Stromal cell of bone marrow (primary cell): ENCODE data around the gene CYYR1.
"Not testable (repeated sequence)": the region's sequence is repeated elsewhere in the genome, so short reads cannot be mapped to it uniquely, and the experiment has no call there.

ENCODE experiments used
- DNase-seq: peaks from one replicate; pipeline ENCODE4 v3.0.0-alpha.2; 2012; ENCODE audit warnings: low read depth

The CYYR1 gene

GRCh38 chr21:26489781-26490180 is 83.3 kb downstream of the CYYR1 start:
- no peak for DNase-seq

- no peak for DNase-seq
Measured at GRCh38 chr21:26487981-26488480, 85.1 kb downstream of the CYYR1 start.

GRCh38 chr21:26473471-26473870 is 99.6 kb downstream of the CYYR1 start:
- no peak for DNase-seq

- no peak for DNase-seq
Measured at GRCh38 chr21:26471099-26471471, 102.0 kb downstream of the CYYR1 start.

- DNase-seq: no peak
Measured at GRCh38 chr21:26470351-26471098, 102.6 kb downstream of the CYYR1 start.

- peak; percentile 95 for DNase-seq
Measured at GRCh38 chr21:26469789-26470188, 103.3 kb downstream of the CYYR1 start.

GRCh38 chr21:26465916-26466315 is 107.2 kb downstream of the CYYR1 start:
- no peak for DNase-seq

GRCh38 chr21:26461500-26461899 is 111.6 kb downstream of the CYYR1 start:
- no peak for DNase-seq

- DNase-seq: no peak
Measured at GRCh38 chr21:26460621-26461020, 112.5 kb downstream of the CYYR1 start.

- not testable (repeated sequence) for DNase-seq
Measured at GRCh38 chr21:26458854-26459253, 114.2 kb downstream of the CYYR1 start.

- no peak for DNase-seq
Measured at GRCh38 chr21:26457817-26458216, 115.3 kb downstream of the CYYR1 start.

GRCh38 chr21:26453267-26453666 is 119.8 kb downstream of the CYYR1 start:
- DNase-seq: no peak

GRCh38 chr21:26451081-26451740 is 121.9 kb downstream of the CYYR1 start:
- DNase-seq: no peak

GRCh38 chr21:26449161-26449560 is 123.9 kb downstream of the CYYR1 start:
- DNase-seq: peak; percentile 61

- no peak for DNase-seq
Measured at GRCh38 chr21:26448751-26449150, 124.3 kb downstream of the CYYR1 start.

GRCh38 chr21:26447932-26448475 is 125.1 kb downstream of the CYYR1 start:
- no peak for DNase-seq

- peak; percentile 33 for DNase-seq
Measured at GRCh38 chr21:26445440-26445839, 127.6 kb downstream of the CYYR1 start.

GRCh38 chr21:26444646-26445045 is 128.4 kb downstream of the CYYR1 start:
- no peak for DNase-seq

- DNase-seq: peak; percentile 33
Measured at GRCh38 chr21:26443867-26444266, 129.2 kb downstream of the CYYR1 start.

- no peak for DNase-seq
Measured at GRCh38 chr21:26443291-26443690, 129.8 kb downstream of the CYYR1 start.

GRCh38 chr21:26441149-26441548 is 131.9 kb downstream of the CYYR1 start:
- DNase-seq: no peak

GRCh38 chr21:26438976-26439375 is 134.1 kb downstream of the CYYR1 start:
- no peak for DNase-seq

- no peak for DNase-seq
Measured at GRCh38 chr21:26437326-26438009, 135.6 kb downstream of the CYYR1 start.
